GM12878 (cell line): ENCODE measurements around the gene SCN11A. TPM values are rescaled to one million over a fixed set of nuclear protein-coding genes. Genes with fewer than 3 reads are reported as not detected.

Experiments used
- BCL3 ChIP-seq: IDR thresholded peaks from 2 replicates; pipeline ENCODE4 v1.6.1; 2011; ENCODE audit warnings: borderline replicate concordance, low read depth, mild to moderate bottlenecking, moderate library complexity, low read length; ENCODE audit not compliant: insufficient read depth, poor library complexity, severe bottlenecking
- BHLHE40 ChIP-seq, 2 experiments: fragments of 450-650 bp in 1 of 2; IDR thresholded peaks; 2 replicates each; pipeline ENCODE4 v1.6.1; 2011 to 2017; ENCODE audit warnings: low read depth in 2 of 2, borderline replicate concordance in 1 of 2, improper control_type of control experiment in 1 of 2, low read length in 1 of 2, mild to moderate bottlenecking in 1 of 2
- CBX3 ChIP-seq: fragments of 200-600 bp; sonication (generic); IDR thresholded peaks from 2 replicates; pipeline ENCODE4 v1.6.1; 2016; ENCODE audit warnings: low read depth, borderline replicate concordance
- CHD4 ChIP-seq: fragments of 200-600 bp; sonication (generic); IDR thresholded peaks from 2 replicates; pipeline ENCODE4 v1.6.1; 2016; ENCODE audit warnings: mild to moderate bottlenecking
- CREM ChIP-seq: IDR thresholded peaks from 2 replicates; pipeline ENCODE4 v1.6.1; 2014; ENCODE audit warnings: antibody characterized with exemption, low read depth
- E2F4 ChIP-seq: IDR thresholded peaks from 2 replicates; pipeline ENCODE4 v1.6.1; 2012; ENCODE audit warnings: low read depth, low read length, improper control_type of control experiment
- HCFC1 ChIP-seq: fragments of 150-350 bp; IDR thresholded peaks from 2 replicates; pipeline ENCODE4 v1.6.1; 2014; ENCODE audit warnings: low read length
- JUNB ChIP-seq: IDR thresholded peaks from 2 replicates; pipeline ENCODE4 v1.6.1; 2016; ENCODE audit warnings: antibody characterized with exemption, mild to moderate bottlenecking
- KDM1A ChIP-seq: fragments of 200-600 bp; sonication (generic); IDR thresholded peaks from 2 replicates; pipeline ENCODE4 v1.6.1; 2016; ENCODE audit warnings: borderline replicate concordance
- MAX ChIP-seq: IDR thresholded peaks from 2 replicates; pipeline ENCODE4 v1.6.1; 2012; ENCODE audit warnings: low read depth, low read length, improper control_type of control experiment
- MTA3 ChIP-seq: IDR thresholded peaks from 2 replicates; pipeline ENCODE4 v1.6.1; 2012; ENCODE audit warnings: low read length, inconsistent platforms, borderline replicate concordance
- NFYA ChIP-seq: IDR thresholded peaks from 2 replicates; pipeline ENCODE4 v1.6.1; 2011; ENCODE audit warnings: low read depth, mild to moderate bottlenecking, low read length, improper control_type of control experiment, borderline replicate concordance
- PAX8 ChIP-seq: fragments of 450-650 bp; IDR thresholded peaks from 2 replicates; pipeline ENCODE4 v1.6.1; 2017; ENCODE audit warnings: mild to moderate bottlenecking, moderate library complexity
- RAD21 ChIP-seq: IDR thresholded peaks from 2 replicates; pipeline ENCODE4 v1.6.1; 2011; ENCODE audit warnings: mild to moderate bottlenecking, low read depth, low read length, moderate library complexity; ENCODE audit not compliant: insufficient read depth
- SREBF1 ChIP-seq: IDR thresholded peaks from 2 replicates; pipeline ENCODE4 v1.6.1; 2012; ENCODE audit warnings: mild to moderate bottlenecking, low read length
- SUZ12 ChIP-seq: fragments of 200-600 bp; sonication (generic); IDR thresholded peaks from one replicate; pipeline ENCODE4 v1.6.1; 2018; ENCODE audit warnings: antibody characterized with exemption, mild to moderate bottlenecking; ENCODE audit not compliant: unreplicated experiment
- YY1 ChIP-seq: IDR thresholded peaks from 2 replicates; pipeline ENCODE4 v1.6.1; 2011; ENCODE audit warnings: low read depth, mild to moderate bottlenecking, low read length
- ZNF217 ChIP-seq: fragments of 450-650 bp; IDR thresholded peaks from 2 replicates; pipeline ENCODE4 v1.6.1; 2017; ENCODE audit warnings: antibody characterized with exemption, mild to moderate bottlenecking
- polyA plus RNA-seq, 11 experiments: library from polyadenylated mRNA; depleted of rRNA in 4 of 11; unstranded in 6 of 11; stranded (reverse) in 5 of 11; fragments of >200 nt; fragmentation: Nextera tagmentation in 4 of 11; fragmentation: Illumina TruSeq in 1 of 11; extraction: Ambion mirVana in 4 of 11; extraction: Trizol in 1 of 11; gene quantifications; 1 replicate in 1 of 11; 2 replicates in 10 of 11; pipeline versions ENCODE4 v1.2.1 to v1.2.3, GENCODE V29; 2011 to 2016; ENCODE audit warnings: inconsistent platforms in 2 of 11, missing spikeins in 2 of 11, low read depth in 1 of 11
- total RNA-seq, 4 experiments: library from RNA; depleted of rRNA in 3 of 4; stranded (reverse); fragments of >200 nt in 3 of 4; fragmentation: Illumina TruSeq in 1 of 4; extraction: Trizol in 1 of 4; gene quantifications; 2 replicates each; pipeline versions ENCODE4 v1.2.1 to v1.2.3, GENCODE V29; 2013 to 2021
- TF ChIP-seq, protein P1 (sequence below): IDR thresholded peaks from 2 replicates; pipeline ENCODE4 v1.6.1; 2011; ENCODE audit warnings: low read depth, low read length, improper control_type of control experiment, borderline replicate concordance
- TF ChIP-seq, protein P2 (sequence below): IDR thresholded peaks from 2 replicates; pipeline ENCODE4 v1.6.1; 2011; ENCODE audit warnings: mild to moderate bottlenecking, low read depth, low read length, moderate library complexity; ENCODE audit not compliant: insufficient replicate concordance
- TF ChIP-seq, protein P3 (sequence below): IDR thresholded peaks from 2 replicates; pipeline ENCODE4 v1.6.1; 2012; ENCODE audit warnings: improper control_type of control experiment, low read depth, low read length; ENCODE audit not compliant: insufficient replicate concordance

Gene SCN11A
- total and polyA plus RNA-seq, 10 of the 15 experiments (the other 5 are each of a cell fraction or from before 2014, with no cell fraction given), result under 0.01 to 0.14 (median 0.03) TPM; not detected in 4

GRCh38 chr3:39101022-39101689 lies 49.4 kb upstream of the SCN11A start (continued):
- TF ChIP-seq BCL3 (no peak), RAD21 (peak; percentile 85), E2F4 (no peak), SREBF1 (no peak), YY1 (peak; percentile 53; the same call in 1 of the 2 replicates), CBX3 (no peak), KDM1A (no peak), MAX (no peak), CHD4 (no peak), BHLHE40 (IDR thresholded peaks at IDR 0.05; ENCODE audit: borderline replicate concordance in 1 of 2, low read depth in 2 of 2, low read length in 1 of 2) (no peak), HCFC1 (no peak), PAX8 (no peak), NFYA (no peak), ZNF217 (no peak), SUZ12 (no peak), CREM (no peak), JUNB (no peak), MTA3 (no peak)
- TF ChIP-seq, protein P1, sequence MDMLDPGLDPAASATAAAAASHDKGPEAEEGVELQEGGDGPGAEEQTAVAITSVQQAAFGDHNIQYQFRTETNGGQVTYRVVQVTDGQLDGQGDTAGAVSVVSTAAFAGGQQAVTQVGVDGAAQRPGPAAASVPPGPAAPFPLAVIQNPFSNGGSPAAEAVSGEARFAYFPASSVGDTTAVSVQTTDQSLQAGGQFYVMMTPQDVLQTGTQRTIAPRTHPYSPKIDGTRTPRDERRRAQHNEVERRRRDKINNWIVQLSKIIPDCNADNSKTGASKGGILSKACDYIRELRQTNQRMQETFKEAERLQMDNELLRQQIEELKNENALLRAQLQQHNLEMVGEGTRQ, result no peak
- TF ChIP-seq, protein P2, sequence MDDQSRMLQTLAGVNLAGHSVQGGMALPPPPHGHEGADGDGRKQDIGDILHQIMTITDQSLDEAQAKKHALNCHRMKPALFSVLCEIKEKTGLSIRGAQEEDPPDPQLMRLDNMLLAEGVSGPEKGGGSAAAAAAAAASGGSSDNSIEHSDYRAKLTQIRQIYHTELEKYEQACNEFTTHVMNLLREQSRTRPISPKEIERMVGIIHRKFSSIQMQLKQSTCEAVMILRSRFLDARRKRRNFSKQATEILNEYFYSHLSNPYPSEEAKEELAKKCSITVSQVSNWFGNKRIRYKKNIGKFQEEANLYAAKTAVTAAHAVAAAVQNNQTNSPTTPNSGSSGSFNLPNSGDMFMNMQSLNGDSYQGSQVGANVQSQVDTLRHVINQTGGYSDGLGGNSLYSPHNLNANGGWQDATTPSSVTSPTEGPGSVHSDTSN, result no peak
- TF ChIP-seq, protein P3, sequence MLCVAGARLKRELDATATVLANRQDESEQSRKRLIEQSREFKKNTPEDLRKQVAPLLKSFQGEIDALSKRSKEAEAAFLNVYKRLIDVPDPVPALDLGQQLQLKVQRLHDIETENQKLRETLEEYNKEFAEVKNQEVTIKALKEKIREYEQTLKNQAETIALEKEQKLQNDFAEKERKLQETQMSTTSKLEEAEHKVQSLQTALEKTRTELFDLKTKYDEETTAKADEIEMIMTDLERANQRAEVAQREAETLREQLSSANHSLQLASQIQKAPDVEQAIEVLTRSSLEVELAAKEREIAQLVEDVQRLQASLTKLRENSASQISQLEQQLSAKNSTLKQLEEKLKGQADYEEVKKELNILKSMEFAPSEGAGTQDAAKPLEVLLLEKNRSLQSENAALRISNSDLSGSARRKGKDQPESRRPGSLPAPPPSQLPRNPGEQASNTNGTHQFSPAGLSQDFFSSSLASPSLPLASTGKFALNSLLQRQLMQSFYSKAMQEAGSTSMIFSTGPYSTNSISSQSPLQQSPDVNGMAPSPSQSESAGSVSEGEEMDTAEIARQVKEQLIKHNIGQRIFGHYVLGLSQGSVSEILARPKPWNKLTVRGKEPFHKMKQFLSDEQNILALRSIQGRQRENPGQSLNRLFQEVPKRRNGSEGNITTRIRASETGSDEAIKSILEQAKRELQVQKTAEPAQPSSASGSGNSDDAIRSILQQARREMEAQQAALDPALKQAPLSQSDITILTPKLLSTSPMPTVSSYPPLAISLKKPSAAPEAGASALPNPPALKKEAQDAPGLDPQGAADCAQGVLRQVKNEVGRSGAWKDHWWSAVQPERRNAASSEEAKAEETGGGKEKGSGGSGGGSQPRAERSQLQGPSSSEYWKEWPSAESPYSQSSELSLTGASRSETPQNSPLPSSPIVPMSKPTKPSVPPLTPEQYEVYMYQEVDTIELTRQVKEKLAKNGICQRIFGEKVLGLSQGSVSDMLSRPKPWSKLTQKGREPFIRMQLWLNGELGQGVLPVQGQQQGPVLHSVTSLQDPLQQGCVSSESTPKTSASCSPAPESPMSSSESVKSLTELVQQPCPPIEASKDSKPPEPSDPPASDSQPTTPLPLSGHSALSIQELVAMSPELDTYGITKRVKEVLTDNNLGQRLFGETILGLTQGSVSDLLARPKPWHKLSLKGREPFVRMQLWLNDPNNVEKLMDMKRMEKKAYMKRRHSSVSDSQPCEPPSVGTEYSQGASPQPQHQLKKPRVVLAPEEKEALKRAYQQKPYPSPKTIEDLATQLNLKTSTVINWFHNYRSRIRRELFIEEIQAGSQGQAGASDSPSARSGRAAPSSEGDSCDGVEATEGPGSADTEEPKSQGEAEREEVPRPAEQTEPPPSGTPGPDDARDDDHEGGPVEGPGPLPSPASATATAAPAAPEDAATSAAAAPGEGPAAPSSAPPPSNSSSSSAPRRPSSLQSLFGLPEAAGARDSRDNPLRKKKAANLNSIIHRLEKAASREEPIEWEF, result no peak
